ENCODE data around the gene PRR30. TPM values are rescaled to one million over a fixed set of nuclear protein-coding genes. Genes with fewer than 3 reads are reported as not detected.

PRR30 gene
- total RNA-seq (2014; rRNA removed; shearing (Covaris generic)) = not detected in 2 replicates

DNA sequence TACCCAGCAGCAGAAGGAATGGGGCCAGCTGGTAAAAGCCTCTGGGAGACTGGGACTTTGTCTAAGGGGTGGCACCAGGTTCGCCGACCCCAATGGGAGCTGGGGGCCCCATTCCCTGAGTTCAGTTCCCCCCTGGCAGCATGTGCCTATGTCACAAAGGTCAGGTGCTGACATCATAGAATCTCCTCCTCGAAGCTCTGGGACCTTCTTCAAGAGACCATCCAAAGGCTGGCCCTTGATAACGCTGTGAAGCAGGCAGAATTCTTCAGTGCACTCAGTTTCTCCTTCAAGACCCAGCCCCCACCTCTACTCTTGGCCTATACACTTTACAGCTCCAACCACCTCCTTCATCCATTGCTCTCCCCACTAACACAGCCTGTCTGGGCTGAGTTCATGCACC lies at the start of gene PRR30:
Gene PRR30 (minus strand): TSS at position 101 of the 400 bp plus-strand sequence. CDS start 1,081 bp downstream, outside the sequence.

GRCh38 chr2:27148801-27149439 lies 9.7 kb upstream of the PRR30 start, which contains the start of gene TCF23:
TSS of gene TCF23 (plus strand) at chr2:27149004. CDS start at chr2:27149134, 130 bp downstream.

GRCh38 chr2:27133905-27134780 lies 5.1 kb downstream of the PRR30 start, which contains the start of gene PREB:
TSS of gene PREB (minus strand) at chr2:27134636. CDS start at chr2:27134421, 215 bp downstream.

GRCh38 chr2:27123302-27124150 lies 15.7 kb downstream of the PRR30 start, which contains the start of gene ABHD1:
TSS of gene ABHD1 (plus strand) at chr2:27123815. CDS start at chr2:27123949, 134 bp downstream.

DNA sequence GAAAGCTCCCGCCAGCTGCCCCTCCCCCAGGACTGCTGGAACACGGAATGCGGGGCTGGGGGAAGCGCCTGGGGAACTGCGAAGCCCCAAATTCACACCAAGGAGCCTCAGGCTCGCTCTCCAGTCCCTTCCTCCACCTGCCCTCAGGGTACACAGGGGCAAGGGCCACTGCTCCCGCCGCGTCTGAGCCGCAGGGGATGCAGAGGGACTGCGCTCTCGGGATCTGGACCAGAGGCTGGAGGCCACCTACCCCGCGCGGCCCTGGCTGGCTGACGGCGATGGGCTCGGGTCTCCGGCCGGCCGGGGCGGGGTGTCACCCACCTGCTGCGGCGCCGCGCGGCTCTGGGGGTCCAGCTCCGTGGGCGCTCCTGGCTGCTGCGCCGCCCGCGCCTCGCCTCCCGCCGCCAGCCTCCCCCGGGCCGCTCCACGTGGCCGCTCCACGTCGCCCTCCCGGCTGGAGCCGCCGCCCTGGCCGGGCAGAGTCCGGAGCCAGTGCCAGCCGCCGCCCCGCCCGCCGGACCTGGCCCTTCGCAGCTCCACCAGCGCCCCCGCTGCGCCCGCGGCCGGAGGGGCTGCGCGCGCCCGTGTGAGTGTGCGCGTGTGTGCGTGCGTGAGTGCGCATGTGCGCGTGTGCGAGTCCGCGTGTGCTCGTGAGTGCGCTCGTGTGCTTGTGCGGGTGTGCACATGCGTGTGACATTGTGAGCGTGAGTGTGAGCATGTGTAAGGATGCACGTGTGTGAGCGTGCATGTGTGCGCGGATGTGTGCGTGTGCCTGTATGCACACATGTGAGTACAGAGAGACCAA lies 20.5 kb downstream of the PRR30 start, which contains the start of gene CGREF1:
Gene CGREF1 (minus strand): TSS at position 604 of the 805 bp plus-strand sequence. CDS start 14,762 bp downstream, outside the sequence.

Other genes starting within 250 kb of the PRR30 start
- gene MAPRE3, start 168.8 kb downstream of the PRR30 start, total RNA-seq (2014; rRNA removed; shearing (Covaris generic)) = 7.2 and 8.4 TPM in 2 replicates
- 38.3 and 48.0 TPM in 2 replicates for gene TMEM214, start 106.4 kb downstream of the PRR30 start, total RNA-seq (2014; rRNA removed; shearing (Covaris generic))
- gene AGBL5, start 87.7 kb downstream of the PRR30 start, total RNA-seq (2014; rRNA removed; shearing (Covaris generic)) = 22.2 and 25.4 TPM in 2 replicates
- gene OST4, start 67.8 kb downstream of the PRR30 start, total RNA-seq (2014; rRNA removed; shearing (Covaris generic)) = 146 and 169 TPM in 2 replicates
- 88.5 and 90.6 TPM in 2 replicates for gene EMILIN1, start 60.8 kb downstream of the PRR30 start, total RNA-seq (2014; rRNA removed; shearing (Covaris generic))
- gene KHK, start 52.6 kb downstream of the PRR30 start, total RNA-seq (2014; rRNA removed; shearing (Covaris generic)) = 4.5 and 6.0 TPM in 2 replicates
- 19.0 and 23.2 TPM in 2 replicates for gene CGREF1, start 20.3 kb downstream of the PRR30 start, total RNA-seq (2014; rRNA removed; shearing (Covaris generic))
- 0.30 and 0.53 TPM in 2 replicates for gene ABHD1, start 15.6 kb downstream of the PRR30 start, total RNA-seq (2014; rRNA removed; shearing (Covaris generic))
- 53.7 and 60.9 TPM in 2 replicates for gene PREB, start 4.8 kb downstream of the PRR30 start, total RNA-seq (2014; rRNA removed; shearing (Covaris generic))
- gene TCF23, start 9.6 kb upstream of the PRR30 start, total RNA-seq (2014; rRNA removed; shearing (Covaris generic)) = not detected in 2 replicates
- gene ATRAID, start 72.6 kb upstream of the PRR30 start, total RNA-seq (2014; rRNA removed; shearing (Covaris generic)) = 107 and 130 TPM in 2 replicates
- 44.8 and 48.4 TPM in 2 replicates for gene SLC5A6, start 72.9 kb upstream of the PRR30 start, total RNA-seq (2014; rRNA removed; shearing (Covaris generic))
- 57.4 and 66.2 TPM in 2 replicates for gene CAD, start 78.0 kb upstream of the PRR30 start, total RNA-seq (2014; rRNA removed; shearing (Covaris generic))
- 0.66 and 1.2 TPM in 2 replicates for gene SLC30A3, start 123.6 kb upstream of the PRR30 start, total RNA-seq (2014; rRNA removed; shearing (Covaris generic))
- gene DNAJC5G, start 136.0 kb upstream of the PRR30 start, total RNA-seq (2014; rRNA removed; shearing (Covaris generic)) = not detected in 2 replicates
- 0.05 TPM in 1 of 2 replicates, not detected in the other for gene TRIM54, start 143.0 kb upstream of the PRR30 start, total RNA-seq (2014; rRNA removed; shearing (Covaris generic))
- 6.6 and 9.2 TPM in 2 replicates for gene UCN, start 169.0 kb upstream of the PRR30 start, total RNA-seq (2014; rRNA removed; shearing (Covaris generic))
- gene MPV17, start 183.7 kb upstream of the PRR30 start, total RNA-seq (2014; rRNA removed; shearing (Covaris generic)) = 89.7 and 100 TPM in 2 replicates
- 55.7 and 61.9 TPM in 2 replicates for gene GTF3C2, start 217.4 kb upstream of the PRR30 start, total RNA-seq (2014; rRNA removed; shearing (Covaris generic))
- gene EIF2B4, start 230.9 kb upstream of the PRR30 start, total RNA-seq (2014; rRNA removed; shearing (Covaris generic)) = 33.2 and 38.4 TPM in 2 replicates
- gene SNX17, start 231.2 kb upstream of the PRR30 start, total RNA-seq (2014; rRNA removed; shearing (Covaris generic)) = 119 and 144 TPM in 2 replicates
- 22.8 and 24.3 TPM in 2 replicates for gene ZNF513, start 241.3 kb upstream of the PRR30 start, total RNA-seq (2014; rRNA removed; shearing (Covaris generic))

Data from A375 (cell line).